Type B pancreatic cell (in vitro differentiated cells): ENCODE measurements around the gene CKAP2L. TPM values are rescaled to one million over a fixed set of nuclear protein-coding genes. Genes with fewer than 3 reads are reported as not detected.
A peak's percentile ranks its signal among the peaks of the same experiment; 100 is the strongest.

Experiments
- DNase-seq: peaks from one replicate; pipeline ENCODE4 v3.0.0; 2021; ENCODE audit warnings: mixed read lengths; ENCODE audit not compliant: unreplicated experiment; ENCODE audit errors: extremely low spot score
- H3K27ac Mint-ChIP-seq: 2 replicates; pipeline ENCODE4 v1.8.0; 2021; ENCODE audit warnings: mild to moderate bottlenecking, mixed read lengths
- H3K27me3 Mint-ChIP-seq: 2 replicates; pipeline ENCODE4 v1.8.0; 2021; ENCODE audit warnings: mixed read lengths
- H3K36me3 Mint-ChIP-seq: 2 replicates; pipeline ENCODE4 v1.8.0; 2021; ENCODE audit warnings: mixed read lengths
- H3K4me1 Mint-ChIP-seq: one replicate; pipeline ENCODE4 v1.8.0; 2021; ENCODE audit warnings: mixed read lengths; ENCODE audit not compliant: unreplicated experiment
- H3K4me3 Mint-ChIP-seq: 2 replicates; pipeline ENCODE4 v1.8.0; 2021; ENCODE audit warnings: mild to moderate bottlenecking, mixed read lengths
- H3K9me3 Mint-ChIP-seq: 2 replicates; pipeline ENCODE4 v1.8.0; 2021; ENCODE audit warnings: mixed read lengths
- total RNA-seq: library from RNA; stranded (reverse); gene quantifications from 2 replicates; pipeline ENCODE4 v1.2.1, GENCODE V29; 2021; ENCODE audit warnings: low replicate concordance
- TF ChIP-seq, protein P1 (sequence below): fragments of 200-600 bp; sonication (generic); conservative IDR thresholded peaks from 2 replicates; pipeline ENCODE4 v1.5.0; 2021; ENCODE audit warnings: antibody characterized with exemption, mild to moderate bottlenecking

Gene CKAP2L
- total RNA-seq, 1 donor from 2014 or later = 25.4 TPM

DNA sequence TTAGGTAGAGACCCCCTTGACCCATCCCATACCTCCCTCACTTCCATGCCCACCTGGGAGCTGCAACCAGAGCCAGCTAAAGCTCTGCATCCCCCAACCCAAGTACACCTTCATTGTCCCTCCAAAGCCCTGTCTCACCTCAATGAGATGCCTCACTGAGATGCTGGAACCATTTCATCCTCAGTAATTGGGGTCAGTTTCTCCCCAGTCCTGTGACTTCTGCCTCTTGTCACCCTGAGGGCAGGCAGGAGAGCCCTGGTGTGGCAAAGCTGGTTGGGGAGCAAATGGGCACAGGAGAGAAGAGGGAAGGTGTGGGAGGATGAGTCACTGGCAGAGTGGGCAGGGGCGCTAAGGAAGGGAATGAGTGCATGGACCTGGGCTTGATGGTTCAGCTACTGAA is 71.5 kb downstream of the CKAP2L start:
- Mint-ChIP-seq H3K27ac (peak overlapping the region; percentile 91), H3K4me3 (no peak overlapping the region), H3K36me3 (no peaks in the 10 kb centered on the region), H3K27me3 (no peaks in the 10 kb centered on the region), H3K4me1 (peaks cover 10% of the 10 kb centered on the region), H3K9me3 (no peaks in the 10 kb centered on the region)
- peak; percentile 16 for DNase-seq
- TF ChIP-seq, protein P1, sequence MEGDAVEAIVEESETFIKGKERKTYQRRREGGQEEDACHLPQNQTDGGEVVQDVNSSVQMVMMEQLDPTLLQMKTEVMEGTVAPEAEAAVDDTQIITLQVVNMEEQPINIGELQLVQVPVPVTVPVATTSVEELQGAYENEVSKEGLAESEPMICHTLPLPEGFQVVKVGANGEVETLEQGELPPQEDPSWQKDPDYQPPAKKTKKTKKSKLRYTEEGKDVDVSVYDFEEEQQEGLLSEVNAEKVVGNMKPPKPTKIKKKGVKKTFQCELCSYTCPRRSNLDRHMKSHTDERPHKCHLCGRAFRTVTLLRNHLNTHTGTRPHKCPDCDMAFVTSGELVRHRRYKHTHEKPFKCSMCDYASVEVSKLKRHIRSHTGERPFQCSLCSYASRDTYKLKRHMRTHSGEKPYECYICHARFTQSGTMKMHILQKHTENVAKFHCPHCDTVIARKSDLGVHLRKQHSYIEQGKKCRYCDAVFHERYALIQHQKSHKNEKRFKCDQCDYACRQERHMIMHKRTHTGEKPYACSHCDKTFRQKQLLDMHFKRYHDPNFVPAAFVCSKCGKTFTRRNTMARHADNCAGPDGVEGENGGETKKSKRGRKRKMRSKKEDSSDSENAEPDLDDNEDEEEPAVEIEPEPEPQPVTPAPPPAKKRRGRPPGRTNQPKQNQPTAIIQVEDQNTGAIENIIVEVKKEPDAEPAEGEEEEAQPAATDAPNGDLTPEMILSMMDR = no peak

GRCh38 chr2:112692495-112692911 is 71.9 kb downstream of the CKAP2L start:
- H3K27ac Mint-ChIP-seq = peak overlapping the region; percentile 91
- H3K36me3 Mint-ChIP-seq = no peaks in the 10 kb centered on the region
- no peaks in the 10 kb centered on the region for H3K9me3 Mint-ChIP-seq
- TF ChIP-seq, protein P1 = no peak
- H3K4me1 Mint-ChIP-seq = peaks cover 10% of the 10 kb centered on the region
- no peaks in the 10 kb centered on the region for H3K27me3 Mint-ChIP-seq
- peak; percentile 60 for DNase-seq
- no peak overlapping the region for H3K4me3 Mint-ChIP-seq

DNA sequence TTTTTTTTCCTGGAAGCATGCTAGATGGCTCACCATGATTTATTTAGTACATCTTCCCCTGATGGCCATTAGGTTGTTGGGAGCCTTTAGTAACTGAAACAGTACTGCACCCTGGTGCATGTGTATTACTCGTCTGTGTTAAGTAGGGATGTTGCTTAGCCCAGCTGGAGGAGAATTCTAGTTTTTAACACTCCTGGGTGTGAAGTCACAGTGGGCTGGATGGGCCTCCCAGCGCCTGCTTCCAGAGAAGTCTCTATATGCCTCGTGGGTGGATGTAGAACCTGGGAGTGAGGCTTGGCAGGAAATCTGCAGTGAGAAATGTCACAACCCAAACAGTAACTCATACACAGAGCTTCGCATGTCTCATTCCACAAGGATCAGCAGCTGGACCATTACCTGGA is 72.5 kb downstream of the CKAP2L start:
- H3K4me1 Mint-ChIP-seq = peaks cover 10% of the 10 kb centered on the region
- H3K4me3 Mint-ChIP-seq = no peak overlapping the region
- no peaks in the 10 kb centered on the region for H3K9me3 Mint-ChIP-seq
- no peaks in the 10 kb centered on the region for H3K36me3 Mint-ChIP-seq
- no peak overlapping the region for H3K27ac Mint-ChIP-seq
- H3K27me3 Mint-ChIP-seq = no peaks in the 10 kb centered on the region
- DNase-seq = peak; percentile 39
- TF ChIP-seq, protein P1 = no peak

- H3K9me3 Mint-ChIP-seq = no peaks in the 10 kb centered on the region
- no peaks in the 10 kb centered on the region for H3K36me3 Mint-ChIP-seq
- peak; percentile 25 for DNase-seq
- H3K27me3 Mint-ChIP-seq = no peaks in the 10 kb centered on the region
- TF ChIP-seq, protein P1 = peak; percentile 65
- no peak overlapping the region for H3K4me3 Mint-ChIP-seq
- H3K4me1 Mint-ChIP-seq = peaks cover 10% of the 10 kb centered on the region
- no peak overlapping the region for H3K27ac Mint-ChIP-seq
These were observed 73.5 kb downstream of the CKAP2L start for GRCh38 chr2:112690853-112691401.

GRCh38 chr2:112688086-112688880 is 76.1 kb downstream of the CKAP2L start:
- H3K27ac Mint-ChIP-seq = no peak overlapping the region
- H3K27me3 Mint-ChIP-seq = no peaks in the 10 kb centered on the region
- H3K4me3 Mint-ChIP-seq = no peak overlapping the region

More at GRCh38 chr2:112688086-112688880, 76.1 kb downstream of the CKAP2L start:
- DNase-seq = no peak
- no peaks in the 10 kb centered on the region for H3K36me3 Mint-ChIP-seq
- TF ChIP-seq, protein P1 = no peak
- H3K4me1 Mint-ChIP-seq = peaks cover 10% of the 10 kb centered on the region
- H3K9me3 Mint-ChIP-seq = no peaks in the 10 kb centered on the region
